Renal cortex interstitium (tissue), 11 donors: ENCODE measurements around the gene LRRTM3. TPM values are rescaled to one million over a fixed set of nuclear protein-coding genes. Genes with fewer than 3 reads are reported as not detected.

Source experiments
- DNase-seq, 11 donors: peaks; one replicate each; pipeline ENCODE4 v3.0.0-alpha.2; 2013; ENCODE audit warnings: low read depth in 9 of 11, low spot score in 4 of 11; ENCODE audit errors: extremely low read depth in 1 of 11
- polyA plus RNA-seq, 3 donors: library from polyadenylated mRNA; unstranded; fragments of 120-200 nt; gene quantifications; one replicate each; pipeline ENCODE4 v1.2.1, GENCODE V29; 2013; ENCODE audit not compliant: insufficient read length in 3 of 3

Gene LRRTM3
- polyA plus RNA-seq, 3 donors = 3.9 to 6.2 (median 5.0) TPM

DNA sequence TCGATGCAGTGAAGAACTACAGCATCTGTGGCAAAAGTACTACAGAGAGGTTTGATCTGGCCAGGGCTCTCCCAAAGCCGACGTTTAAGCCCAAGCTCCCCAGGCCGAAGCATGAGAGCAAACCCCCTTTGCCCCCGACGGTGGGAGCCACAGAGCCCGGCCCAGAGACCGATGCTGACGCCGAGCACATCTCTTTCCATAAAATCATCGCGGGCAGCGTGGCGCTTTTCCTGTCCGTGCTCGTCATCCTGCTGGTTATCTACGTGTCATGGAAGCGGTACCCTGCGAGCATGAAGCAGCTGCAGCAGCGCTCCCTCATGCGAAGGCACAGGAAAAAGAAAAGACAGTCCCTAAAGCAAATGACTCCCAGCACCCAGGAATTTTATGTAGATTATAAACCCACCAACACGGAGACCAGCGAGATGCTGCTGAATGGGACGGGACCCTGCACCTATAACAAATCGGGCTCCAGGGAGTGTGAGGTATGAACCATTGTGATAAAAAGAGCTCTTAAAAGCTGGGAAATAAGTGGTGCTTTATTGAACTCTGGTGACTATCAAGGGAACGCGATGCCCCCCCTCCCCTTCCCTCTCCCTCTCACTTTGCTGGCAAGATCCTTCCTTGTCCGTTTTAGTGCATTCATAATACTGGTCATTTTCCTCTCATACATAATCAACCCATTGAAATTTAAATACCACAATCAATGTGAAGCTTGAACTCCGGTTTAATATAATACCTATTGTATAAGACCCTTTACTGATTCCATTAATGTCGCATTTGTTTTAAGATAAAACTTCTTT, 2.3 kb downstream of the LRRTM3 start:
- no peak for DNase-seq

DNA sequence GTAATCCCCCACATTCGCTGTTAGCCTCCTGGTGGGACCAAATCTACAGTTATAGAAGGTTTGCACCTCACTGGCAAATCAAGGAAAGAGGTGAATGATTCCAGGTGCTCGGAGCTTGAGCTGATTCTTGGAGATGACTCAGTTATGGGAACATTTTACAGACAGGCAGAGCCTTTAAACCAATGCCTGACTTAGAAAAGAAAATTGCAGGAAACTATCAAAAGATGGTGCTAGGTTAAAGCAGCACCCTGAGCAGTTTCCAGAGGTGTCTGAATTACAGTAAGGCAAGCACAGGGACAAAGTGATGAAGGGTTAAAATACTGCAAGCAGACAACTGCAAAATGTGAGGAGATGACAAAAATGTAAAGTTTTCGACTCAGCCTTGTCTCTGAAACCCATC, 2.9 kb downstream of the LRRTM3 start:
- no peak for DNase-seq

DNA sequence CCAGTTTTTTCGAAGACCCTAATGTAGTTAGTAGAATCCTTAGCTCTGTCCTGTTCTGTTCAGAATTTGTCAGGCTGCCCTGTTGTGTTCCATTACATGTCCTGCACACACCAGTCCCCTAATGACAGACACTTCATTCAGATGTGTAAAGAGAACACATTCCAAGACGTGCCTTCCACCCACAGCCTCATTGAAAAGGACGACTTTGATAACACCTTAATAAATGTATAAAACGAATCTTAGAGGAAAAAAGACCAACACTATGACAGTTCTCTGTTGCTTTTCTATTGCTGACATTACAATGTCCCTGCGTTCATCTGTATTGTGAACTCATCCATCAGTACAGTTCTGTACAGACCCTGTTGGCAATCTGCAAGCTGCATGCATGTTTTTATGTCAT, 3.5 kb downstream of the LRRTM3 start:
- DNase-seq = no peak

DNA sequence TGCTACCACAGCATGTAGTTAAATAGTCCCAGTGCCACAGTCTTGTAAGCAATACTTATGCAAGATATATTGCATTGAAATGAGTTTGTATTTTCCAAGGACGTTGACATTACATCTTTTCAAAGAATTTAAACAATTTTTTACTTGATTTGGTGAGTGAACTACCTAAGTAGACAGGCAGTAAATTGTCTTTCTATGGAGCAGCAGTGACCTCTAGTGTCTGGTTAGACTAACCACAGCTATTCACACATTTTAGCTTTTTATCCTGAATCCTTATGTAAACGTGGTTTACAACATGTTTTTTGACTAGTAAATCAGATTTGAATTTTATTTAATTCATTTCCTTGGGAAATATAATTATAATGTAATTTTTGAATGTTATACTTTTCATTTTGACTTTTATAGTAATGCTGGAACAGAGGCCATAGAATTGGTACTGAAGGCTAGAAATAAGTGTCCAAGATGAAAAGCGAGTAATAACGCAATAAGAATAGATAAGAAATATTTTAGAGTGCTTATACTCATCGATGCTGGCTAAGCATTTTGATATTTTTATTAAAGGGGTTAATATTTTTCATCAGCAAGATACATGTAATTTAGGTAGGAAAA, 5.6 kb downstream of the LRRTM3 start:
- DNase-seq = peak in 5 of 11 donors; percentile 52 to 69 (median 61)

DNA sequence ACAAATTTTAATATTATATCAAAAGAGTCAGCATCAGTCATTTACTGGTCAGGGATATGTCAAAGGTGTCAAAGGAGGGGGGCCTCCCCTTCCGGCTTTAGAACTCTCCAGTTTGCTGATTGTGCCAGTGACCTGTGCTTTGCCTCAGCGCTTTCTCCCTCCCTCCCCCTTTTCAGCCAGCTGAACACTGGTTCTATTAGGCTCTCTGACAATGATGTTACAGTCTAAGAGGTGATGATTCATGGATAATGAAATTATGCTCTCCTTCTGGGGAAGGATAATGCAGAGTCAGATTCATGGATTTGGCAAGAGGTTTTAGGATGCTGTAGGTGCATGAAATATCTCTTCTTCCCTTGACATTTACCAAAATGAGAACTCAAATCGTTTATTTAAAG, 6.1 kb downstream of the LRRTM3 start:
- no peak for DNase-seq

DNA sequence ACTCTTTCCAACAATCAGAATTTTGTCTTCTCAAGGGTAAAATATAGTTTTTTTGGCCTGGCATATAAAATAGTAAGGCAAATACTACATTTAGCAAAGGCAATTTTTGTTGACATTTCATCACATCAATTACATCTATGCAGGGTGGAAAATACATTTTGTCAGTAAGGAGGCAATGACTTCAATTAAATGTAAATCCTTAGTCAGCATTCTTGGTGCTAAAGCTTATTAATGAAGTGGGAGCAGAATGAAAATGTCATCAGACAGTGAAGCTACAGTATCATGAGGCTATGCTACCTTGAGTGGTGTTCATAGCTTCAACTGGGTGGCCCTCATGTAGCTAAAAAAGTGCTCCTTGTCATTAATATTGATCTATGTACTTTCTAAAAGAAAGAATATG, 8.9 kb downstream of the LRRTM3 start:
- no peak for DNase-seq

DNA sequence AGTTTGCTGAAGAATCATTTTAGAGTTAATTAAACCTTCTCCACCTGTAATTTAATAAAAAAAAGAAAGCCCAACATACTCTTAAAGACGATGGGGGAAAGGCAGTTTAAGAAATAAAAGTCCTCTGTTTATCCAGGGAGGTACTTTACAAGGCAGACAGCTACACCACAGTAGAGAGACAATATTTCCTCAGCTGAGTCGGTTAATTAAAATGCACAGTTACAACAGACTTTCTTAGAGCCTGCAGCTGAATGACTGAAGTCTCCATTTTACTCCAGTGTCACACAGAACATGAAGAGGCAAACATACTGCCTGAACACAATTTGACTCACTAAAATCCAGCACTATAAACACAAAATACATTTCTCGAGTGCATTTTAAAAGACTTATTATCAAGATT, 15.1 kb downstream of the LRRTM3 start:
- DNase-seq = no peak

DNA sequence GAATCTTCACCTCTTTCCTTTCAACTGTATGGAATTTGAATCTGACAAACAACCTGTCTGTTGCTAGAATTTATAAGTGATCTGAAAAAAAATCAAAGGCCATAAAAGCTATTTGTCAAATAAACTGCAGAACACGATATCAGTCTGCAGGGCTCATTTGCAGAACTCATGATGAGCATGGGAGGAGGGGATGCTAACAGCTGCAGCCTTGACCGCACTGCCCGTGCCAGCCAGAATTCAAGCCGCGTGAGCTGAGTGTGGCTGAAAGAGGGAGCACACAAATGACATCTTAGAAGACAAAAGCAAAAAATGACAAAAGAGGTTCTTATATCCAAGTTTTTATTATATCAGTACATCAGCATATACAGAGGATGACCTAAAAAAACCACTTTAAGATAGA, 15.7 kb downstream of the LRRTM3 start:
- DNase-seq = no peak

DNA sequence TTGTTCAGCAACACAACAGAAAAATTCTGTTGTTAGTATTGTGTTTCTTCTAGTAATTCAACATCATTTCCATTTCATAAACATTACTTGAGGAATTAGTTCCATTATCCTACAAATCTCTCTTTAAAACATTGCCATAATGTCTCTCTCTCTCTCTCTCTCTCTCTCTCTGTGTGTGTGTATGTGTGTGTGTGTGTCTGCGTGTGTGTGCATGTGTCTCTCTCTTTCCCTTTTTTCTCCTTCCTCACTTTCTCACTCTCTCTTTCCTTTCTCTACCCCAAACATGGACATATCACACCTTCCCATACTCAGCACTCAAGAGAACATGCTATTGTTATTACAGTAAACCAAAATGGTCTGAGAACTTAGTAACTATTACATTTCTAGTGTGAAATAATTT, 16.6 kb downstream of the LRRTM3 start:
- DNase-seq = no peak

DNA sequence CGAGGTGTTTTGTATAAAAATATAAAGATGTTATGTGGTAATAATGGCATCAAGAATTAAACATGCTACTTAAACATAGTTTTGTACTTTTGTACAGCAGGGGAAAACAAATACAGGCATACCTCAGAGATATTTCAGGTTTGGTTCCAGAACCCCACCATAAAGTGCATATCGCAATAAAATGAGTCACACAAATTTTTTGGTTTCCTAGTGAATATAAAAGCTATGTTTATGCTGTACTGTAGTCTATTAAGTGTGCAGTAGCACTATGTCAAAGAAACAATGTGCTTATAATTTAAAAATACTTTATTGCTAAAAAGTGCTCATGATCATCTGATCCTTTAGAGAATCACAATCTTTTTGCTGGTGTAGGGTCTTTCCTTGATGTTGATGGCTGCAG, 17.8 kb downstream of the LRRTM3 start:
- no peak for DNase-seq

DNA sequence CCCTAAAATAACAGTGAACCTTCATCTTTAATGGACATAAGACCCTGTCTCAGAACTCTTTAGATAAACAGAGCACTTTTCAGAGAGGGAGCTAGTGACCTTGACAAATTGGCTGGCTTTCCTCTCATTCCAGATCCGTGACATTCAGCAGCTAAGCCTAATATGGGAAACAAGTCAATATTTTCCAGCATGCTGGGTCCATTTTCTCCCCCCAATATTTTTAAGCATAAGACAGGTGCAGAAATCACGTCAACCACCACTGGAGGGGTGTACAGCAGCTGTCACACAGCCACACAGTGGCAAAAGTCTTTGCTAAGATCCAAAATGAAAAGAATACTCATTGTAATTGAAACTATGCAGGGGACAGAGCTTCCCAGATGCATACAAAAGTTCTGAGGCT, 26.1 kb downstream of the LRRTM3 start:
- DNase-seq = no peak

DNA sequence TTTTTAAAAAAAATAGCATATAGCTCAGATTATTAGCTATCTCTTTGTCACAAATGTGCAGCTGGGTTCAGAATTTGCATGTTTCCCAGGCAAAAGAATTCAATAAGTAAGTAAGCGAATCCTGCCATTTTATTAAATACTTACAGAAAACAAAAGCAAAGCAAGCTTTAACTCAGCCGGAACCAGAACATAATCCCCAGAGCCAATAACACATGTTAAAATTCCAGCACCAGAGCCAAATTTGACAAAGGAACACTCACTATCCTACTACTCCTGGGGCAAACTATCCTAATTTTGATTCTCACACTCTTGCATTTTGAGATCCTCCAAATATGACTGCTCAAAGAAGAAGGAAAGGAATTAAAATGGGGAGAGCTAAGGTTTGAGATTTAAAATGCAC, 32.6 kb downstream of the LRRTM3 start:
- no peak for DNase-seq

DNA sequence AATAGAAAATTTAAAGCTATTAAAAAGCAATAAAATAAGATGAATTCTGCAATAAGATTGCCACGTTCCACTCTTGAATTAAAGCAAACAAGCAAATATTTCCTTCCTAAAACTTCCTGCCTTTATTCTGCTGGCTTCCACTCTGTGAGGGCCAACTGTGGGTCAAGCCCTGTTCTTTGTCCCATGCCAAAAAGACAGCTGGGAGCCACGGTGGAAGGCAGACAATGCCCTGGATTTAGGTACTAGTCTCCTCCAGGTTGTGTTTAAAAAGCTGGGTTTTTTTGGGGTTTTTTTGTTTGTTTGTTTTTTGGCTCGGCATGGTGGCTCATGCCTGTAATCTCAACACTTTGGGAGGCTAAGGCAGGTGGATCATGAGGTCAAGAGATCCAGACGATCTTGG, 39.1 kb downstream of the LRRTM3 start:
- DNase-seq = no peak

DNA sequence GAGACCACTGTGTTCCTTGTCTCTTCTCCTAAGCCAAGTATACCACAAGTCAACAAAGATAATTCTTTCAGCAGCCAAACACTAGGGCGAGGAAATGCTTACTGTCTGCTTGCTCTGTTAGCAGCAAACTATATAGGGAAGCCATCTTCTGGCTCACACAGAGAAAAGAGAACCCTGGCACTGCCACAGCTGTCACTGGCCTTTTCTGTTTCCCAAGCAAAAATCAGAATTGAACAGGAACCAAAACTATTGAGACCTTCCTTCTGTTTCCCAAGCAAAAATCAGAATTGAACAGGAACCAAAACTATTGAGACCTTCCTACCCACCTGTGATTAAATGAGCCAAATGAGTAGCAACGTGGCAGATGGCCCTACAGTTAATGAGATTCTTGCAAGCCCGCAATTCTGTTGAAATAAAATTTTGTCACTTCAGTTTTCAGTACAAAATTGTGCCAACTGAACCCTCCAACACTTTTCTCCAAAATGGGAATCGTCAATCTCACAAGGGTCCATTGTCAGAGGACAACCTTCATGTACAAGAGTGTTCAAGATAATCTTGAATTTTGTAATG, 54.5 kb downstream of the LRRTM3 start:
- DNase-seq = no peak

DNA sequence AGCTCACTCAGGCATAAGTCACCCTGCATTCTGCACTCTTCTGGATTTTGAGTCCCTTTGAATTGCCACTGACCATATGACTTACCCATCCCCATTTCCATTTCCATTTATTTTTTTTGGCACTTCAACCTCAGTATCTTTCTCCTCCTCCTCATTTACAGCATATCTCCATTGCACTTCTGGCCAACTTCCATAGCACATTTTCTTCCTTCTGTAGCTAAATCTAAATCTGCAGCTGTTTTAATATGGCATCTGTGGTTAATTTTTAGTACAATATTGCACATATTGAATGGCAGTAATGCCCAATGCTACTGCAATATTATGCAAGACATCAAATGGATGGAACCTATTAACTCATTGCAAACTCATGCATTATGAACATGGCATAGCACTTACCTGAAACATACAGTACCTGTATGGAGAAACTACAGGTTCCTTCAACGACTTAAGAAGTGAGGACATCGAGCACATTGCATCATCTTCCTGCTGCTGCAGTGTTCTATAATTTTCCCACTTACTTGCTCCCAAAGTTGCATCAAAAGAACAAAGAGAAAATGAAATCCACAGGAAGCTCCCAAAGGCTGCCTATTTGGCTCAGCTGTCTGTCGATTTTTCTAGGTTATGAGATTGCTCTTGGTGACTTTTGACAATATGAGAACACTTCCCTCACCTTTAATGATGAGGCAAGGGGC, 55.7 kb downstream of the LRRTM3 start:
- DNase-seq = no peak

DNA sequence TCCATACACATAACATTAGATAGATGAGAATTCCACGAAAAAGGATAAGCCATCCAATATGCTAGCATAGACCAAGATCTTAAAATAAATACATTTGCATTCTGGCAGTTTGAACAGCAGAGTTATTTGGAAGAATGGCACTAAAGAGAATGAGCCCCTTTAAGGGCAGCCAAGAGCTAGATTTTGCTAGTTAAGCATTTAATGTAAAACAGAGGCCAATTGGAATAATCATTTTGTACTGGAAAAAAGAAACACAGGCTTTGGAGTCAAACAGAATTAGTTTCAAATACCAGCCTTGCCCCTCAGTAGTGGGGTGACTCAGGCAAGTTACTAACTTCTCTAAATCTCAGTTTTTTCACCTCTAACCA, 56.2 kb downstream of the LRRTM3 start:
- DNase-seq = no peak

DNA sequence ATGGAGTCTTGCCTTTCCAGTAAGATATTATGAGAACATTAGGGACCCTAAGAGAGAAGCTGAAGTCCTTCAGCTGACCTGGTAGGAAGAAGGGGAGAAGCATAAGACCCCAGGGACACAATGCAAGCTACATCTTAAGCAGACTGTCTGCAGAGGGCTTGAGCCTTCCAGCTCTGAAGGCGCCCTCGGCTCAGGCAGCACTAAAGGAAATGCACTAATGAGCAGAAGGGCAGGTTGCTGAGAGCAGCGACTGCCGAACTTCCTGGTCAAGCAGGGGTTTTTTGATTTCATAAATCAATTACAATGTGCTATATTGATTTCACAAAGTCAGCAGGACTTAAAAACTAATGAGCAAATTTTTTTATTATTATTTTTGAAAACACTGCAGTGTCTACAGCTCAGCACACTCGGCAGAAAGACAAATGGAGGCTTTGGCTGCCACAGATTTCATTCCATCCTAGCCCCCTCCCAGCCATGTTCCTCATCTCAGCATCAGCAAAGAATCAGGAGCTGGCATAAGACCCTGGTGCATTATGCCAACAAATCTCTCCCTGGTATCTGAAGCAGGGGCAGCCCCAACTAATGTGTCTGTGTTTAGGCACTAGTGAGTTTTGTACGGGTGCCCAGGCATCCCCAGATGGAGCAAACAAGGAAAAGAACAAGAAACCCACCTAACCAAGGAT, 57.1 kb downstream of the LRRTM3 start:
- DNase-seq = no peak

DNA sequence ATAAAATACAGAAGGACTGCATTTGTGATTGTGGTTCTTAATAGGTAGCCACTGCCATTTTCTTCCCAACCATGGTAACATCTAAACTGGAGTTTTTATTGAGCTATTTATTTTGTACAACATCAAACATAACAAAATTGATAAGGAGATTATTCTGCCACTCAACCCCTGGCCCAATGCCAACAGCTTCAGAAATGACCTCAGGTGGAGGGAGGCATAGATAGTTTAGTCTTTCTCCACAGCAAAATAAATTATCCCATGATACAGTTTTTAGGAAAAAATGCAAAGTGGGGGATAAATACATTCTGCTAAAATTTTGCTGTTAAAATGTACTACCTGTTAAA, 57.6 kb downstream of the LRRTM3 start:
- no peak for DNase-seq

DNA sequence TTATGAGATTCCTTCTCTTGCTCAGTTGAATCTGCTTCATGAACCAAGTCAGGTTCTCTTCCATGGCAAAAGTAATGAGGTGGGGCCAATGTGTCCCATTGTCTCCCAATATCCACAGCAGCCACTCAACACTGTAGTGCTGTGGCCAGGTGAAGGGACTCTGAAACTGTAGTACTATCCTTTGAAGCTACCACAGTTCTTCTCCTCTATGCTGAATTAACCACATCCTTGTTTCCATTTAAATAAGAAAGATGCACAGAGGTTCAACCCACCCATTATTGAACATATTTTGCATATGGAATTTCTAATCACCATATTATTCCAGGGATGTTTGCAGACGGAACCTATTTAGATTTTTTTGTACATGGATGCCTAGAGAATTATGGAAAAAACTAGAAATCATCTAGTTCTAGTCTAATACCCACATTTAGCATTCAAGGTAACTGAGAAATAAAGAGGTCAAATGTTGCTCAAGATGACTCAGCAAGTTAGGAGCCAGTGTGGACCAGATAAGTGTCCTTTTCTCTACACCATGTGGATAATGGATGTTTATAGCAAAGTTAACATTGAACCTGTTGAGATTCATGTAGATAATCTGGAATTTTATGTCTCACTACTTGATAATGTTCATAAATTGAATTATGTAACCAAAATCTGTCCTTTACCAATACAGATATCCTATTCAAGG, 64.5 kb downstream of the LRRTM3 start:
- no peak for DNase-seq
